CD14-positive monocyte (primary cell): ENCODE data around the gene PCNT. TPM values are rescaled to one million over a fixed set of nuclear protein-coding genes. Genes with fewer than 3 reads are reported as not detected.

Experiments
- DNase-seq, 3 donors: peaks; one replicate each; pipeline ENCODE4 v3.0.0-alpha.2; 2011 to 2022
- H2AFZ ChIP-seq: 2 replicates; pipeline ENCODE4 v1.6.0; 2012; ENCODE audit warnings: mild to moderate bottlenecking, low read depth, low read length, inconsistent platforms; ENCODE audit not compliant: insufficient read depth, poor library complexity, severe bottlenecking
- H3K27ac ChIP-seq, 2 donors: 1 replicate in 1 of 2; 2 replicates in 1 of 2; pipeline ENCODE4 v1.5.1; 2012 to 2013; ENCODE audit warnings: low read length in 2 of 2, control low read depth in 1 of 2, inconsistent platforms in 1 of 2, low read depth in 1 of 2, mild to moderate bottlenecking in 1 of 2
- H3K27me3 ChIP-seq, 2 donors: one replicate each; pipeline versions ENCODE4 v1.6.0 to v1.6.1; 2011 to 2013; ENCODE audit warnings: low read length in 2 of 2; ENCODE audit not compliant: control insufficient read depth in 2 of 2, insufficient read depth in 2 of 2
- H3K36me3 ChIP-seq, 2 donors: replicated peaks in 1 of 2; 1 replicate in 1 of 2; 2 replicates in 1 of 2; pipeline versions ENCODE4 v1.5.1 to v1.6.1; 2012 to 2013; ENCODE audit warnings: low read length in 2 of 2, control low read depth in 1 of 2, inconsistent platforms in 1 of 2, mild to moderate bottlenecking in 1 of 2; ENCODE audit not compliant: insufficient read depth in 2 of 2, control insufficient read depth in 1 of 2
- H3K4me1 ChIP-seq, 2 donors: 1 replicate in 1 of 2; 2 replicates in 1 of 2; pipeline versions ENCODE4 v1.5.1 to v1.6.1; 2012 to 2013; ENCODE audit warnings: low read length in 2 of 2, control low read depth in 1 of 2, inconsistent platforms in 1 of 2, mild to moderate bottlenecking in 1 of 2, moderate library complexity in 1 of 2; ENCODE audit not compliant: insufficient read depth in 2 of 2, control insufficient read depth in 1 of 2
- H3K4me2 ChIP-seq: replicated peaks from 2 replicates; pipeline ENCODE3; 2012; ENCODE audit warnings: low read length, moderate library complexity, mild to moderate bottlenecking; ENCODE audit not compliant: poor library complexity, severe bottlenecking; ENCODE audit errors: extremely low read depth
- H3K4me3 ChIP-seq, 3 experiments: fragments of 200-600 bp in 1 of 3; sonication (generic) in 1 of 3; replicated peaks in 1 of 3; 1 replicate in 2 of 3; 2 replicates in 1 of 3; pipeline ENCODE4 v1.5.1; 2011 to 2013; ENCODE audit warnings: low read length in 3 of 3, mild to moderate bottlenecking in 3 of 3, control low read depth in 2 of 3, low read depth in 2 of 3, inconsistent platforms in 1 of 3, moderate library complexity in 1 of 3
- H3K79me2 ChIP-seq: 2 replicates; pipeline ENCODE4 v1.6.0; 2012; ENCODE audit warnings: mild to moderate bottlenecking, control low read depth, inconsistent platforms, low read length, moderate library complexity; ENCODE audit not compliant: insufficient read depth
- H3K9ac ChIP-seq: 2 replicates; pipeline ENCODE4 v1.6.0; 2017; ENCODE audit warnings: low read length, mild to moderate bottlenecking; ENCODE audit not compliant: insufficient read depth, poor library complexity, severe bottlenecking
- H3K9me3 ChIP-seq, 2 donors: replicated peaks in 1 of 2; 1 replicate in 1 of 2; 2 replicates in 1 of 2; pipeline versions ENCODE4 v1.5.1 to v1.6.1; 2012 to 2013; ENCODE audit warnings: low read length in 2 of 2, control low read depth in 1 of 2; ENCODE audit not compliant: control insufficient read depth in 1 of 2, insufficient read depth in 1 of 2
- H4K20me1 ChIP-seq: 2 replicates; pipeline ENCODE4 v1.6.0; 2012; ENCODE audit warnings: mild to moderate bottlenecking, low read length, control low read depth, moderate library complexity; ENCODE audit not compliant: insufficient read depth
- H3K27ac Mint-ChIP-seq, 7 donors: one replicate each; pipeline ENCODE4 v1.8.0; 2020; ENCODE audit warnings: mild to moderate bottlenecking in 7 of 7, mixed read lengths in 7 of 7, moderate library complexity in 6 of 7, inconsistent platforms in 2 of 7
- H3K27me3 Mint-ChIP-seq, 3 donors: one replicate each; pipeline ENCODE4 v1.8.0; 2021 to 2022; ENCODE audit warnings: low read depth in 3 of 3, mild to moderate bottlenecking in 3 of 3, mixed read lengths in 3 of 3, moderate library complexity in 3 of 3, inconsistent platforms in 1 of 3
- H3K36me3 Mint-ChIP-seq, 2 donors: one replicate each; pipeline ENCODE4 v1.8.0; 2020; ENCODE audit warnings: mixed read lengths in 2 of 2, inconsistent platforms in 1 of 2, mild to moderate bottlenecking in 1 of 2
- H3K4me1 Mint-ChIP-seq: one replicate; pipeline ENCODE4 v1.8.0; 2020; ENCODE audit warnings: mild to moderate bottlenecking, mixed read lengths
- H3K4me3 Mint-ChIP-seq, 2 donors: one replicate each; pipeline ENCODE4 v1.8.0; 2020; ENCODE audit warnings: mild to moderate bottlenecking in 2 of 2, mixed read lengths in 2 of 2, moderate library complexity in 1 of 2
- H3K9me3 Mint-ChIP-seq, 7 donors: one replicate each; pipeline ENCODE4 v1.8.0; 2020 to 2022; ENCODE audit warnings: mixed read lengths in 7 of 7, mild to moderate bottlenecking in 6 of 7, moderate library complexity in 6 of 7, inconsistent platforms in 2 of 7
- WGBS: methylation state at CpG from one replicate; pipeline ENCODE4 v1.1.5; 2013; ENCODE audit warnings: missing lambda C conversion rate; ENCODE audit not compliant: insufficient coverage; 5-methylcytosine and 5-hydroxymethylcytosine counted together
- intact Hi-C, 2 donors: fragments of 100-400 bp; cut with micrococcal nuclease; formaldehyde crosslinking; loops; one replicate each; pipeline versions ENCODE4 v1.15.0 to v1.15.1; 2023
- polyA plus RNA-seq, 3 donors: library from polyadenylated mRNA; depleted of rRNA in 1 of 3; unstranded in 2 of 3; stranded (reverse) in 1 of 3; fragments of 300-500 nt in 2 of 3; fragments of >200 nt in 1 of 3; fragmentation: Illumina TruSeq in 2 of 3; gene quantifications; 1 replicate in 2 of 3; 2 replicates in 1 of 3; pipeline ENCODE4 v1.2.3, GENCODE V29; 2012 to 2021
- TF ChIP-seq, protein P1 (sequence below): fragments of 200-600 bp; IDR thresholded peaks from one replicate; pipeline ENCODE4 v1.8.0; 2022; ENCODE audit warnings: antibody characterized with exemption, mild to moderate bottlenecking

The PCNT gene
- polyA plus RNA-seq, 3 donors, result 4.2 to 16.3 (median 5.1) TPM

DNA sequence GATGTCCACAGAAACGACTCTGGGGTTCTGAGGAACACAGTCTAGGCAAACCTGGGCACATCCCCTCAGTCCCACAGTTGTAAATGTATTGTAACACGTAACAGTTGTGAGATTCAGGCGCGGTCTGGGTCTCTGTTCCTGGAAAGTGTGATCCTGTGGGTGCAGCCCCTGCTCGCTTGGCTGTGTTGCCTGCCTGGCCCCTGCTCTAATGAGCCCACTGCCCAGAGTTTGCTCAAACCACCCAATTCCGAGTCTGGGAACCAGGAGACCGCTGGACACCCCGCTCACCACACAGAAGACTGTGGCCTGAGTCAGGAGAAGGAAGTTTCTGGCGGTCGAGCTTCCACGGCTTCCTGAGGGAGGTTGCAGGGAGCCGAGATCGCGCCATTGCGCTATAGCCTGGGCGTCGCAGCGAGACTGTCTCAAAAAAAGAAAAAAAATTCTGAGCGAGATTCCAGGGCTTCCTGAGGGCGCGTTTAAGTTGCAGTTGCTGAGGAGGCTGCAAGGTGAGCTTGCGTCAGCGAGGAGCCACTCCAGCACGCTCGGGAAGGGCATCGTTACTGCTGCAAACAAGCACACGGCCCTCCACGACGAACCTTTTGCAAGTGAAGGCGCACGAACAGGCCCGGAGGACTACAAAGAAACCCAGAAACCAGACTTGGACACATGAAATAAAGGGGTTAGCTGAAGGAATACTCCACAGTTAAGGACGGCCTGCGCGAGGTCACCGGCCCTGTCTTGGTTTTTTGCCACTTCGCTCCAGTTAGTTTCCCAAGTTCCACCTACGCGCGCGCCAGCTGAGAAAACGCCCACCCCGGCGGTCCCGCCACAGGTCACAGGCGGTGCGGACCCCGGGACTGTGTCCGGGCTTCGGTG, 1.4 kb upstream of the PCNT start:
- H3K27me3 Mint-ChIP-seq, result peaks cover 0 to 3% (median 0%) of the 10 kb centered on the region in 3 donors
- Histone ChIP-seq H3K9ac (peak overlapping the region; percentile 67), H3K4me3 (peak overlapping the region; percentile 82 to 100 (median 96)), H3K4me1 (peaks cover 43 to 47% of the 10 kb centered on the region in 2 donors), H3K27me3 (no peaks in the 10 kb centered on the region), H3K79me2 (peaks cover 79% of the 10 kb centered on the region), H3K36me3 (peaks cover 0 to 4% of the 10 kb centered on the region in 2 donors), H3K27ac (peak overlapping the region in 1 of 2 donors; percentile 47), H4K20me1 (peaks cover under 1% of the 10 kb centered on the region), H3K9me3 (no peaks in the 10 kb centered on the region), H3K4me2 (peak overlapping the region; percentile 90), H2AFZ (peak overlapping the region; percentile 97)
- peaks cover 47% of the 10 kb centered on the region for H3K4me1 Mint-ChIP-seq
- intact Hi-C loops, result loop anchor here (5.0 to 10.0 kb wide), 5 partner anchors 35 to 138 kb away; partner anchors contain the start of genes DIP2A (in 1 of the 2), LSS (in 1 of the 2), MCM3AP (in 1 of the 2) and SPATC1L (in 1 of the 2)
- H3K4me3 Mint-ChIP-seq, result peak overlapping the region; percentile 94 to 95
- under 1% methylated on average over 45 of the region's 50 CpGs for WGBS
- peak in 2 of 3 donors; percentile 6 to 20 for DNase-seq
- H3K9me3 Mint-ChIP-seq, result peaks cover 0 to 4% (median 0%) of the 10 kb centered on the region in 7 donors
- TF ChIP-seq, protein P1, sequence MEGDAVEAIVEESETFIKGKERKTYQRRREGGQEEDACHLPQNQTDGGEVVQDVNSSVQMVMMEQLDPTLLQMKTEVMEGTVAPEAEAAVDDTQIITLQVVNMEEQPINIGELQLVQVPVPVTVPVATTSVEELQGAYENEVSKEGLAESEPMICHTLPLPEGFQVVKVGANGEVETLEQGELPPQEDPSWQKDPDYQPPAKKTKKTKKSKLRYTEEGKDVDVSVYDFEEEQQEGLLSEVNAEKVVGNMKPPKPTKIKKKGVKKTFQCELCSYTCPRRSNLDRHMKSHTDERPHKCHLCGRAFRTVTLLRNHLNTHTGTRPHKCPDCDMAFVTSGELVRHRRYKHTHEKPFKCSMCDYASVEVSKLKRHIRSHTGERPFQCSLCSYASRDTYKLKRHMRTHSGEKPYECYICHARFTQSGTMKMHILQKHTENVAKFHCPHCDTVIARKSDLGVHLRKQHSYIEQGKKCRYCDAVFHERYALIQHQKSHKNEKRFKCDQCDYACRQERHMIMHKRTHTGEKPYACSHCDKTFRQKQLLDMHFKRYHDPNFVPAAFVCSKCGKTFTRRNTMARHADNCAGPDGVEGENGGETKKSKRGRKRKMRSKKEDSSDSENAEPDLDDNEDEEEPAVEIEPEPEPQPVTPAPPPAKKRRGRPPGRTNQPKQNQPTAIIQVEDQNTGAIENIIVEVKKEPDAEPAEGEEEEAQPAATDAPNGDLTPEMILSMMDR, result no peak
- H3K36me3 Mint-ChIP-seq, result peaks cover 6 to 11% of the 10 kb centered on the region in 2 donors
- peak overlapping the region; percentile 37 to 82 (median 61) for H3K27ac Mint-ChIP-seq

DNA sequence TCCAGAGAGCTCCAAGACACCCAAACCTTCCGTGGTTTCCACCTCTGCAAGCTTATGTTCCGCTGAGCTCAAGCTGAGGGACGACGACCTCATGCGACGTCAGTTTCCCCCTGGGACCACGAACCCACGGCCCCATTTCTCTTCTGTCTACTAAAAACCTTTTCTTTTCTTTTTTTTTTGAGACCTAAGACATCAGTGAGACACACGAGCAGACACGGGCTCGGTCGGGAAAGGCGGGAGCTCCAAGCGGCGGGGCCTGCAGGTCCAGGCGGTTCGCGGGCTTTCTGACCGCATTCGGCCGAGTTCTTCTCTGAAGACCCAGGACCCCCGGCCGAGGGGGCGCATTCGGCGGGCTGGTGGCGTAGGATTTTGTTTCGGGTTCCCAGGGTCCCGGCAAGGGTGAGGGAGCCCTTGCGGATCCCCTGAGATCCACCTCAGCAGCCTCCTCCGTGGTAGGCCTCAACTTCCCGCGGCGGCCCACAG, 688 bp upstream of the PCNT start:
- WGBS, result 0% methylated on average over 28 of the region's 34 CpGs
- TF ChIP-seq, protein P1, result no peak
- intact Hi-C loops, result loop anchor here (5.0 to 10.0 kb wide), 5 partner anchors 36 to 138 kb away; partner anchors contain the start of genes DIP2A (in 1 of the 2), LSS (in 1 of the 2), MCM3AP (in 1 of the 2) and SPATC1L (in 1 of the 2)
- H3K4me2 ChIP-seq, result peak overlapping the region; percentile 90
- no peaks in the 10 kb centered on the region for H3K27me3 ChIP-seq
- peaks cover 3% of the 10 kb centered on the region for H4K20me1 ChIP-seq
- DNase-seq, result no peak
- peaks cover 0 to 11% of the 10 kb centered on the region in 2 donors for H3K36me3 ChIP-seq
- Mint-ChIP-seq H3K9me3 (peaks cover 0 to 4% (median 0%) of the 10 kb centered on the region in 7 donors), H3K4me1 (peaks cover 47% of the 10 kb centered on the region), H3K27ac (peak overlapping the region; percentile 37 to 81 (median 61)), H3K27me3 (peaks cover 0 to 3% (median 0%) of the 10 kb centered on the region in 3 donors), H3K4me3 (peak overlapping the region; percentile 94 to 95), H3K36me3 (peaks cover 10 to 18% of the 10 kb centered on the region in 2 donors)
- peaks cover 82% of the 10 kb centered on the region for H3K79me2 ChIP-seq
- H3K27ac ChIP-seq, result peak overlapping the region in 1 of 2 donors; percentile 47
- H3K4me1 ChIP-seq, result peaks cover 43 to 47% of the 10 kb centered on the region in 2 donors
- no peaks in the 10 kb centered on the region for H3K9me3 ChIP-seq
- peak overlapping the region; percentile 82 to 100 (median 96) for H3K4me3 ChIP-seq
- H3K9ac ChIP-seq, result peak overlapping the region; percentile 67
- H2AFZ ChIP-seq, result peak overlapping the region; percentile 97
